Epithelial cell of esophagus (primary cell): Measurements from ENCODE around the gene PIAS1.
"Not testable (repeated sequence)": the region's sequence is repeated elsewhere in the genome, so short reads cannot be mapped to it uniquely, and the experiment has no call there.

Experiments used
- DNase-seq: peaks from one replicate; pipeline ENCODE4 v3.0.0; 2010; ENCODE audit warnings: low read depth
- H3K4me3 ChIP-seq: 2 replicates; pipeline ENCODE4 v1.5.1; 2011; ENCODE audit warnings: mild to moderate bottlenecking, low read length, control low read depth
- TF ChIP-seq, protein P1 (sequence below): IDR thresholded peaks from 2 replicates; pipeline ENCODE4 v1.5.1; 2011; ENCODE audit warnings: low read depth, mild to moderate bottlenecking, low read length, control low read depth, inconsistent platforms; ENCODE audit not compliant: insufficient read depth; ENCODE audit errors: missing control alignments

PIAS1 gene

DNA sequence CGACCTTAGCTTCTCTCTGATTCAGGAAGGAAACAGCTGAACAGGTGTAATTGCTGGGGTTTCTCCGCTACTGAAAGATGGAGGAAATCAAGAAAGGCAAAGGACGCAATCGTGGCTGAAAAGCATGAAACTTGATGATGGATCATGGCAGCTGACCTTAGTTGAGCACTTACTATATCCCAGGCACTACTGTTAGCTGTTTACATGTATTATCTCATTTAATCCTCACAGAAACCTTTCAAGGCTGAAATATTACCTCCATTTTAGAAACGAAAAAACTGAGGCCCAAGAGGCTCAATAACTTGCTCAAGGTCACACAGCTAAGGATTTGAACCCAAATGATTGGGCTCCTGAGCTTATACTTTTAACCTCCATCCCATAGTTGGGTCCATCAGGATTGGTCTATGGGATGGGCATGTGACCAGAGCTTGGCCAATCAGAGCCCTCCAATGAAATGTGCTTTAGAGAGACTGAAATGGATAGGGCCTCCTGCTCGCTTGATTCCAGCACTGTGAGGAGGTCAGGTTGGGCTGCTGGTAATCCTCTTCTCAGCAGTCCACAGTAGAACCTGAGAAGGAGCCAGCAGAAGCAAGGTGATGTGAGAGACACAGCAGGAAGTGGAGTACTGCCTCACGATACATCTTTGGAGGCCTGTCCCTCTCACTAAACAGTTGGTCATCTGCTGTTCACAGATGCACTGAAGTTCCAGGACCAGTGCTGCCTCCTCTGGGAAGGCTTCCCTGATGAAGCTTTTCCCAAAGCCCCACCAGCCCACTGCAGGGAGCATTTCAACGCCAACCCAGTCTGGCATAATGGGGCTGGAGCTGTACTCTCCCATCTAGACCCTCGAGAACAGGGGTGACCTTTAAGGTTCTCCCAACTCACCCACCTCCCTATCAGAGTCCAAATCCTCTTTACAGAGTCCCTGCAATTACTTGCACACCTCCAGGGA lies 165.0 kb downstream of the PIAS1 start:
- H3K4me3 ChIP-seq: no peak overlapping the region
- DNase-seq: no peak
- TF ChIP-seq, protein P1, sequence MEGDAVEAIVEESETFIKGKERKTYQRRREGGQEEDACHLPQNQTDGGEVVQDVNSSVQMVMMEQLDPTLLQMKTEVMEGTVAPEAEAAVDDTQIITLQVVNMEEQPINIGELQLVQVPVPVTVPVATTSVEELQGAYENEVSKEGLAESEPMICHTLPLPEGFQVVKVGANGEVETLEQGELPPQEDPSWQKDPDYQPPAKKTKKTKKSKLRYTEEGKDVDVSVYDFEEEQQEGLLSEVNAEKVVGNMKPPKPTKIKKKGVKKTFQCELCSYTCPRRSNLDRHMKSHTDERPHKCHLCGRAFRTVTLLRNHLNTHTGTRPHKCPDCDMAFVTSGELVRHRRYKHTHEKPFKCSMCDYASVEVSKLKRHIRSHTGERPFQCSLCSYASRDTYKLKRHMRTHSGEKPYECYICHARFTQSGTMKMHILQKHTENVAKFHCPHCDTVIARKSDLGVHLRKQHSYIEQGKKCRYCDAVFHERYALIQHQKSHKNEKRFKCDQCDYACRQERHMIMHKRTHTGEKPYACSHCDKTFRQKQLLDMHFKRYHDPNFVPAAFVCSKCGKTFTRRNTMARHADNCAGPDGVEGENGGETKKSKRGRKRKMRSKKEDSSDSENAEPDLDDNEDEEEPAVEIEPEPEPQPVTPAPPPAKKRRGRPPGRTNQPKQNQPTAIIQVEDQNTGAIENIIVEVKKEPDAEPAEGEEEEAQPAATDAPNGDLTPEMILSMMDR: no peak

DNA sequence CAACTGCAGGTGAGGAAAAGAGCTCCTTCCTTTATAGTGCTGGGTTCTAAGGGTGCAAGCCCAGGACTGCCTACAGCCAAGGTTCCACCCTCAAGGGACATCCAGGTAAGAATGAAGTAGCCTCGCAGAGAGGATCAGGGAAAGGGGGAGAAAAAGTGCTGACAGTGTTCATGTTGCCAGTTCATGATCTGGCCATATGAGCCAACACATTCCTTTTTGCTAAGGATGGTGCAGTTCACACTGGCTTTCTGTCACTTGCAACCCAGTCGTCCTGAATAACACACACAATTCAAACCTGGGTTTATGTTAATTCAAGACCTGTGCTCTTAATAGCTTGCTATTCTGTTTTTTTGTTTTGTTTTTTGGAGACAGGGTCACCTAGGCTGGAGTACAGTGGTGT lies 166.4 kb downstream of the PIAS1 start:
- TF ChIP-seq, protein P1: no peak
- no peak for DNase-seq
- H3K4me3 ChIP-seq: no peak overlapping the region

DNA sequence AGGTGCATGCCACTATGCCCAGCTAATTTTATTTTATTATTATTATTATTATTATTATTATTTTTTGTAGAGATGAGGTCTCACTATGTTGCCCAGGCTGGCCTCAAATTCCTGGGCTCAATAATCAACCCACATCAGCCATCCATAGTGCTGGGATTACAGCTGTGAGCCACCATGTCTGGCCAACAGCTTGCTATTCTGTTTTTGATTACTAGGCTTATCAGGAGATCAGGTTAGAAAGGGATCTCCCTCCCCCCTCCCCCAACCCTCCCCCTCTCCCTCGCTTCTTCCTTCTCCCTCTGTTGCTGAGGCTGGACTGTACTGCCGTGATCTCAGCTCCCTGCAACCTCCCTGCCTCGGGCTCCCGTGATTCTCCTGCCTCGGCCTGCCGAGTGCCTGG lies 166.9 kb downstream of the PIAS1 start:
- no peak overlapping the region for H3K4me3 ChIP-seq
- no peak for DNase-seq
- TF ChIP-seq, protein P1: no peak

DNA sequence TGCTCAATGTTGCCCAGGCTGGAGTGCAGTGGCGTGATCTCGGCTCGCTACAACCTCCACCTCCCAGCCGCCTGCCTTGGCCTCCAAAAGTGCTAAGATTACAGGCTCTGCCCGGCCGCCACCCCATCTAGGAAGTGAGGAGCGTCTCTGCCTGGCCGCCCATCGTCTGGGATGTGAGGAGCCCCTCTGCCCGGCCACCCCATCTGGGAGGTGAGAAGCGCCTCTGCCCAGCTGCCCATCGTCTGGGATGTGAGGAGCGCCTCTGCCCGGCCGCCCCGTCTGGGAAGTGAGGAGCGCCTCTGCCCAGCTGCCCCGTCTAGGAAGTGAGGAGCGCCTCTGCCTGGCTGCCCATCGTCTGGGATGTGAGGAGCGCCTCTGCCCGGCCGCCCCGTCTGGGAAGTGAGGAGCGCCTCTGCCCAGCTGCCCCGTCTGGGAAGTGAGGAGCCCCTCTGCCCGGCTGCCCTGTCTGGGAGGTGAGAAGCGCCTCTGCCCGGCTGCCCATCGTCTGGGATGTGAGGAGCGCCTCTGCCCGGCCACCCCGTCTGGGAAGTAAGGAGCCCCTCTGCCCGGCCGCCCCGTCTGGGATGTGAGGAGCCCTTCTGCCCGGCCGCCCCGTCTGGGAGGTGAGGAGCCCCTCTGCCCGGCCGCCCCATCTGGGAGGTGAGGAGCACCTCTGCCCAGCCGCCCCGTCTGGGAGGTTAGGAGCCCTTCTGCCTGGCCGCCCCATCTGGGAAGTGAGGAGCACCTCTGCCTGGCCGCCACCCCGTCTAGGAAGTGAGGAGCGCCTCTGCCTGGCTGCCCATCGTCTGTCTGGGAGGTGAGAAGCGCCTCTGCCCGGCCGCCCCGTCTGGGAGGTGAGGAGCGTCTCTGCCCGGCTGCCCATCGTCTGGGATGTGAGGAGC lies 167.7 kb downstream of the PIAS1 start:
- DNase-seq, H3K4me3 ChIP-seq: not testable (repeated sequence)

DNA sequence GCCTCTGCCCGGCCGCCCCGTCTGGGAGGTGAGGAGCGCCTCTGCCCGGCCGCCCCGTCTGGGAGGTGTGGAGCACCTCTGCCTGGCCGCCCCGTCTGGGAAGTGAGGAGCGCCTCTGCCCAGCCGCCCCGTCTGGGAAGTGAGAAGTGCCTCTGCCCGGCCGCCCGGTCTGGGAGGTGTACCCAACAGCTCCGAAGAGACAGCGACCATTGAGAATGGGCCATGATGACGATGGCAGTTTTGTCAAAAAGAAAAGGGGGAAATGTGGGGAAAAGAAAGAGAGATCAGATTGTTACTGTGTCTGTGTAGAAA lies 168.3 kb downstream of the PIAS1 start:
- DNase-seq, H3K4me3 ChIP-seq: not testable (repeated sequence)

DNA sequence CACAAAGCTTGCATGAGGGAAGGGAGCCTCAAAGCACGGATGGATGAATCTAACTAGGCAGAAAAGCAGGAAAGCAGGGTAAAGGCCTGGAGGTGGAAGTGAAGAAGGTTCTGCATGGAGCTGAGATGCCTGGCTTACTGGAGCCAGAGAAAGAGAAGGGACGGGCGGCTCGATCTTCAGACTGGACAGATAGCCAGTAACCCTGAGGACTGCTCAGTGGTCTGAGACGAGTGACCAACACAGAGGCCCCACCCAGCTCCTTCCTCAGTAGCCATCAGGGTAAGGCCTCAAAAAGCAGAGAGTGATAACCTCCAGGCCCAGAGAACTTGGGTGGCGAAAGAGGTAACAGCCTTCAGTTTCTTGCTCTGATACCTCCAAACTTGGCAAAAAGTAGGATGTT lies 169.1 kb downstream of the PIAS1 start:
- DNase-seq: no peak
- TF ChIP-seq, protein P1: no peak
- H3K4me3 ChIP-seq: no peak overlapping the region

DNA sequence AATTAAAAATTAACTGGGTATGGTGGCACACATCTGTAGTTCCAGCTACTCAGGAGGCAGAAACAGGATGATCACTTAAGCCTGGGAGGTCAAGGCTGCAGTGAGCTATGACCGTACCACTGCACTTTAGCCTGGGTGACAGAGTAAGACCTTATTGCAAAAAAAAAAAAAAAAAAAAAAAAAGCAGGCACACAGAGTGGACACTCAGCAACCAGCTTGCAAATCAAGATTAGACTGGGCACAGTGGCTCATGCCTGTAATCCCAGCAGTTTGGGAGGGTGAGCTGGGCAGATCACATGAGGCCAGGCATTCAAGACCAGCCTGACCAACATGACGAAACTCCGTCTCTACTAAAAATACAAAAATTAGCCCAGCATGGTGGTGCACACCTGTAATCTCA lies 170.0 kb downstream of the PIAS1 start:
- no peak for DNase-seq
- H3K4me3 ChIP-seq: no peak overlapping the region
- TF ChIP-seq, protein P1: no peak
